Endothelial cell of umbilical vein (primary cell): ENCODE data around the gene FGF2. TPM values are rescaled to one million over a fixed set of nuclear protein-coding genes. Genes with fewer than 3 reads are reported as not detected.

ENCODE experiments used
- BruUV-seq: library from RNA; stranded (reverse); fragments of 400-500 nt; replicated peaks from 2 replicates; lab custom pipeline; 2021; lab: Mats Ljungman, UMichigan
- CTCF ChIA-PET: fragments of 300-600, 350-600 bp; sonication (Branson Sonifier 250); formaldehyde crosslinking; loops from one replicate; lab custom pipeline; 2021; ENCODE audit warnings: antibody characterized with exemption, inconsistent platforms; lab: Charles Lee
- POLR2A ChIA-PET: fragments of 300-600, 350-600 bp; sonication (Branson Sonifier 250); formaldehyde crosslinking; loops from one replicate; lab custom pipeline; 2021; ENCODE audit warnings: antibody characterized with exemption, inconsistent platforms; lab: Charles Lee
- DNase-seq: peaks from one replicate; pipeline ENCODE4 v3.0.0-alpha.2; 2011; ENCODE audit warnings: low read depth, low spot score
- FAIRE-seq: peaks from 2 replicates; lab custom pipeline; 2011; peaks lifted over from hg19 to GRCh38; lab: Jason Lieb, UNC
- H2AFZ ChIP-seq: 2 replicates; pipeline ENCODE4 v1.6.0; 2012; ENCODE audit warnings: low read depth, low read length, control low read depth, inconsistent platforms
- H3K27ac ChIP-seq: 2 replicates; pipeline ENCODE4 v1.5.1; 2011; ENCODE audit warnings: low read depth, mild to moderate bottlenecking, control low read depth, low read length, moderate library complexity; ENCODE audit not compliant: insufficient read depth
- H3K27me3 ChIP-seq, 2 experiments: 2 replicates each; pipeline versions ENCODE4 v1.6.0 to v1.6.1; 2011; ENCODE audit warnings: low read length in 2 of 2, mixed read lengths in 1 of 2; ENCODE audit not compliant: control insufficient read depth in 2 of 2, insufficient read depth in 2 of 2
- H3K36me3 ChIP-seq, 2 experiments: 2 replicates in 1 of 2; 3 replicates in 1 of 2; pipeline ENCODE4 v1.5.1; 2011; ENCODE audit warnings: low read length in 2 of 2, mild to moderate bottlenecking in 1 of 2, moderate library complexity in 1 of 2; ENCODE audit not compliant: control insufficient read depth in 2 of 2, insufficient read depth in 2 of 2; ENCODE audit errors: extremely low read depth in 1 of 2
- H3K4me1 ChIP-seq: 3 replicates; pipeline ENCODE4 v1.5.1; 2011; ENCODE audit warnings: mild to moderate bottlenecking, low read length; ENCODE audit not compliant: control insufficient read depth, insufficient read depth; ENCODE audit errors: extremely low read depth
- H3K4me2 ChIP-seq: 2 replicates; pipeline ENCODE4 v1.6.1; 2011; ENCODE audit warnings: low read length, control low read depth, mixed read lengths; ENCODE audit not compliant: insufficient read depth
- H3K4me3 ChIP-seq, 3 experiments: fragments of 200-600 bp in 1 of 3; sonication (generic), shearing (Covaris generic) in 1 of 3; replicated peaks in 1 of 3; 2 replicates each; pipeline ENCODE4 v1.5.1; 2011 to 2016; ENCODE audit warnings: control low read depth in 3 of 3, low read length in 3 of 3, mild to moderate bottlenecking in 2 of 3, inconsistent platforms in 1 of 3, low read depth in 1 of 3, moderate library complexity in 1 of 3; ENCODE audit not compliant: insufficient read depth in 1 of 3
- H3K79me2 ChIP-seq: 2 replicates; pipeline ENCODE4 v1.6.0; 2012; ENCODE audit warnings: low read length, inconsistent platforms; ENCODE audit not compliant: control insufficient read depth, insufficient read depth
- H3K9ac ChIP-seq: replicated peaks from 2 replicates; pipeline ENCODE3; 2011; ENCODE audit warnings: low read length, control low read depth; ENCODE audit not compliant: insufficient read depth; ENCODE audit errors: extremely low read depth
- H3K9me1 ChIP-seq: replicated peaks from 3 replicates; pipeline ENCODE4 v1.6.0; 2011; ENCODE audit warnings: mild to moderate bottlenecking, low read length; ENCODE audit not compliant: control insufficient read depth, insufficient read depth; ENCODE audit errors: extremely low read depth
- H3K9me3 ChIP-seq: replicated peaks from 2 replicates; pipeline ENCODE4 v1.5.1; 2012; ENCODE audit warnings: low read length, inconsistent platforms; ENCODE audit not compliant: control insufficient read depth, insufficient read depth
- H4K20me1 ChIP-seq: replicated peaks from 2 replicates; pipeline ENCODE3; 2011; ENCODE audit warnings: mild to moderate bottlenecking, low read length; ENCODE audit not compliant: control insufficient read depth, insufficient read depth; ENCODE audit errors: extremely low read depth
- CTCF ChIP-seq, 2 donors: IDR thresholded peaks; 1 replicate in 1 of 2; 2 replicates in 1 of 2; pipeline ENCODE4 v1.5.1; 2011; ENCODE audit warnings: low read length in 2 of 2, mild to moderate bottlenecking in 2 of 2, moderate library complexity in 2 of 2, control low read depth in 1 of 2, inconsistent platforms in 1 of 2, low read depth in 1 of 2; ENCODE audit not compliant: insufficient read depth in 1 of 2; ENCODE audit errors: extremely low read depth in 1 of 2
- EZH2 ChIP-seq: IDR thresholded peaks from 2 replicates; pipeline ENCODE4 v1.6.1; 2012; ENCODE audit warnings: borderline replicate concordance, low read depth, mild to moderate bottlenecking, moderate library complexity, low read length, inconsistent platforms; ENCODE audit not compliant: severe bottlenecking
- FOS ChIP-seq: IDR thresholded peaks from 2 replicates; pipeline ENCODE4 v1.6.1; 2011; ENCODE audit warnings: mild to moderate bottlenecking, low read length, moderate library complexity, borderline replicate concordance; ENCODE audit not compliant: insufficient read depth
- GATA2 ChIP-seq: IDR thresholded peaks from 2 replicates; pipeline ENCODE4 v1.7.0; 2011; ENCODE audit warnings: low read depth, mild to moderate bottlenecking, moderate library complexity, mixed read lengths, low read length; ENCODE audit not compliant: insufficient read length, insufficient read depth
- JUN ChIP-seq: IDR thresholded peaks from 2 replicates; pipeline ENCODE4 v1.6.1; 2011; ENCODE audit warnings: borderline replicate concordance, low read depth; ENCODE audit not compliant: insufficient read length, insufficient read depth
- MAX ChIP-seq: IDR thresholded peaks from 2 replicates; pipeline ENCODE4 v1.6.1; 2011; ENCODE audit not compliant: insufficient read depth, insufficient read length
- MYC ChIP-seq: IDR thresholded peaks from one replicate; pipeline ENCODE4 v1.6.1; 2011; ENCODE audit warnings: mild to moderate bottlenecking, low read depth, low read length
- POLR2A ChIP-seq: IDR thresholded peaks from 2 replicates; pipeline ENCODE4 v1.6.1; 2012; ENCODE audit warnings: low read depth, mild to moderate bottlenecking, control low read depth, low read length
- POLR2AphosphoS5 ChIP-seq: IDR thresholded peaks from 2 replicates; pipeline ENCODE4 v1.6.1; 2012; ENCODE audit warnings: low read depth, mild to moderate bottlenecking, control low read depth, low read length, moderate library complexity; ENCODE audit not compliant: insufficient read depth
- dilution Hi-C: fragments of 300-500 bp; cut with MboI; formaldehyde crosslinking; loops from one replicate; pipeline ENCODE4 v1.15.0; 2019; ENCODE audit warnings: low sequenced_read_pairs; ENCODE audit not compliant: extremely low pct_ligation_motif_present
- intact Hi-C: fragments of 100-400 bp; cut with micrococcal nuclease; formaldehyde crosslinking; loops from one replicate; pipeline ENCODE4 v1.10.0; 2022
- polyA plus RNA-seq, 4 experiments: library from polyadenylated mRNA; depleted of rRNA in 3 of 4; stranded (reverse) in 3 of 4; unstranded in 1 of 4; fragments of >200 nt; gene quantifications; 2 replicates each; pipeline versions ENCODE4 v1.2.1 to v1.2.3, GENCODE V29; 2011 to 2012; ENCODE audit warnings: missing spikeins in 1 of 4
- total RNA-seq: library from RNA; stranded (reverse); gene quantifications from 2 replicates; pipeline ENCODE4 v1.2.3, GENCODE V29; 2021

FGF2 gene
- total and polyA plus RNA-seq, 2 donors (not counting 3 experiments of a cell fraction or from before 2014, with no cell fraction given) = 4.6 to 23.9 TPM

GRCh38 chr4:122826079-122826527, 528 bp upstream of the FGF2 start:
- DNase-seq (peak; percentile 21), FAIRE-seq (peak; percentile 49)
- Histone ChIP-seq H3K27me3 (no peaks in the 10 kb centered on the region), H2AFZ (peak overlapping the region; percentile 76), H3K4me3 (peak overlapping the region; percentile 35 to 75 (median 67)), H3K9ac (no peak overlapping the region), H3K79me2 (no peaks in the 10 kb centered on the region), H4K20me1 (no peaks in the 10 kb centered on the region), H3K36me3 (no peaks in the 10 kb centered on the region), H3K9me1 (no peaks in the 10 kb centered on the region), H3K4me1 (peaks cover 8% of the 10 kb centered on the region), H3K27ac (no peak overlapping the region), H3K4me2 (peak overlapping the region; percentile 72), H3K9me3 (no peaks in the 10 kb centered on the region)
- no TSS peak for BruUV-seq
- dilution Hi-C loops = no loop called here
- TF ChIP-seq FOS (no peak), EZH2 (no peak), POLR2AphosphoS5 (no peak), MYC (no peak), CTCF (IDR thresholded peaks at IDR 0.05; ENCODE audit: extremely low read depth in 1 of 2, insufficient read depth in 1 of 2, low read depth in 1 of 2, low read length in 2 of 2) (no peak), MAX (no peak), JUN (no peak), POLR2A (no peak), GATA2 (no peak)
- POLR2A ChIA-PET = no interaction called here
- intact Hi-C loops = loop anchor here (2.0 kb wide), 4 partner anchors 27 to 73 kb away; no protein-coding TSS in a partner anchor
- CTCF ChIA-PET = interaction anchor here (1.3 to 2.5 kb wide), 2 partner anchors 62 to 68 kb away, joined by 3 to 13 read pairs; no protein-coding TSS in a partner anchor
